ENCODE data around the gene MYH11. TPM values are rescaled to one million over a fixed set of nuclear protein-coding genes. Genes with fewer than 3 reads are reported as not detected.

Gene MYH11
- total and polyA plus RNA-seq, 5 donors from 2014 or later = 0.15 to 0.67 (median 0.43) TPM; not detected in 1

DNA sequence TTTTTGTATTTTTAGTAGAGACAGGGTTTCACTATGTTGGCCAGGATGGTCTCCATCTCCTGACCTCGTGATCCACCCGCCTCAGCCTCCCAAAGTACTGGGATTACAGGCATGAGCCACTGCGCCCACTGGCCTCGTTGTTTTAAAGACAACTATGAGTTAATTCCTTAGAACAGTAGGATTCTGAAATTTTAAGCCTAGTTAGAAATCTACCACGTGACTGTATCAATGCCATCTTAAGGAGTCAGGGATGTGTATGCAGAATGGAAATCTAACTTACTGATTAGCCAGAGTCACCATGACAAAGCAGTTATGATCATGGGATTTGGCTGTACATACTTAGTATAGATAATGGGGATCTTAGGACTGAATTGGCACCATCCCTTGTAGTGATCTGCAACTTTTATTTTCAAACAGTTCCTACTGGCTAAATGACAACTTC, 28.8 kb upstream of the MYH11 start:
- no peaks in the 10 kb centered on the region for H3K27me3 Mint-ChIP-seq
- DNase-seq (no peak), ATAC-seq (ENCODE audit: low read depth in 2 of 2) (no peak)
- H3K4me1 ChIP-seq (ENCODE audit: control insufficient read depth, insufficient read depth, low read length, poor library complexity, severe bottlenecking) = peaks cover 20% of the 10 kb centered on the region
- H3K27ac Mint-ChIP-seq = peak overlapping the region in 2 of 3 donors; percentile 27 to 61
- no peaks in the 10 kb centered on the region for H3K27me3 ChIP-seq (ENCODE audit: control insufficient read depth, insufficient read depth, low read length)
- H3K9me3 ChIP-seq (ENCODE audit: control insufficient read depth in 2 of 2, low read length in 2 of 2) = no peaks in the 10 kb centered on the region
- H3K36me3 Mint-ChIP-seq = peaks cover 14% of the 10 kb centered on the region
- no peak overlapping the region for H3K27ac ChIP-seq (ENCODE audit: insufficient read depth, low read length, poor library complexity, severe bottlenecking)
- peaks cover 27% of the 10 kb centered on the region for H3K36me3 ChIP-seq (ENCODE audit: control insufficient read depth, insufficient read depth, low read length)
- no peaks in the 10 kb centered on the region for H3K9me3 Mint-ChIP-seq
- H3K4me3 Mint-ChIP-seq = peak overlapping the region in 3 of 4 donors; percentile 5 to 99 (median 36)
- H3K4me1 Mint-ChIP-seq = peaks cover 28 to 43% (median 36%) of the 10 kb centered on the region in 4 donors
- H3K4me3 ChIP-seq (ENCODE audit: low read depth, low read length) = no peak overlapping the region

- H3K4me3 ChIP-seq (ENCODE audit: low read depth, low read length) = no peak overlapping the region
- peaks cover 11% of the 10 kb centered on the region for H3K4me1 ChIP-seq (ENCODE audit: control insufficient read depth, insufficient read depth, low read length, poor library complexity, severe bottlenecking)
- peaks cover 43% of the 10 kb centered on the region for H3K36me3 ChIP-seq (ENCODE audit: control insufficient read depth, insufficient read depth, low read length)
- peak overlapping the region in 1 of 4 donors; percentile 31 for H3K4me3 Mint-ChIP-seq
- H3K9me3 Mint-ChIP-seq = no peaks in the 10 kb centered on the region
- no peaks in the 10 kb centered on the region for H3K27me3 Mint-ChIP-seq
- peaks cover 22 to 35% (median 29%) of the 10 kb centered on the region in 4 donors for H3K4me1 Mint-ChIP-seq
- H3K9me3 ChIP-seq (ENCODE audit: control insufficient read depth in 2 of 2, low read length in 2 of 2) = no peaks in the 10 kb centered on the region
- ATAC-seq (ENCODE audit: low read depth in 2 of 2) = no peak
- H3K36me3 Mint-ChIP-seq = peaks cover 27% of the 10 kb centered on the region
- no peak for DNase-seq
- no peaks in the 10 kb centered on the region for H3K27me3 ChIP-seq (ENCODE audit: control insufficient read depth, insufficient read depth, low read length)
- H3K27ac Mint-ChIP-seq = peak overlapping the region in 1 of 3 donors; percentile 32
- H3K27ac ChIP-seq (ENCODE audit: insufficient read depth, low read length, poor library complexity, severe bottlenecking) = no peak overlapping the region
Measured at GRCh38 chr16:15882563-15882962, 25.7 kb upstream of the MYH11 start.

DNA sequence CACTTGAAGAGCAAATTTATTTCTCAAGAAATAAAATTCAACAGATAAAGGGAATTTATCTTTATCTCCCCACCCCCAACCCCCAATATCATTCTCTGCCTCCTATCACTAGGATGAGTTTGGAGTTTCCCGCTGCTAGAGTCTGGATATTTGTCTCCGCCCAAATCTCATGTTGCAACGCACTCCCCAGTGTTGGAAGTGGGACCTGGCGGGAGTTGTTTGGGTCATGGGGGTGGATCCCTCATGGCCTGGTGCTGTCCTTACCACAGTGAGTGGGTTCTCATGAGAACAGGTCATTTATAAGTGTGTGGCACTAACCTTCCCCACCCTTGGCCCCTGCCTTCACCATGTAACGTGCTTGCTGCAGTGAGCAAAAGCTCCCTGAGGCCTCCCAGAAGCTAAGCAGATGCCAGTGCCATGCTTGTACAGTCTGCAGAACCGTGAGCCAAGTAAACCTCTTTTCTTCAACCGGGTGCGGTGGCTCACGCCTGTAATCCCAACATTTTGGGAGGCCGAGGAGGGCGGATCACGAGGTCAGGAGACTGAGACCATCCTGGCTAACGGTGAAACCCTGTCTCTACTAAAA, 25.1 kb upstream of the MYH11 start:
- DNase-seq (no peak), ATAC-seq (ENCODE audit: low read depth in 2 of 2) (no peak)
- H3K27ac ChIP-seq (ENCODE audit: insufficient read depth, low read length, poor library complexity, severe bottlenecking) = no peak overlapping the region
- Mint-ChIP-seq H3K4me1 (peaks cover 17 to 29% (median 25%) of the 10 kb centered on the region in 4 donors), H3K4me3 (no peak overlapping the region), H3K27me3 (no peaks in the 10 kb centered on the region), H3K27ac (peak overlapping the region in 1 of 3 donors; percentile 25), H3K9me3 (no peaks in the 10 kb centered on the region), H3K36me3 (peaks cover 27% of the 10 kb centered on the region)
- H3K36me3 ChIP-seq (ENCODE audit: control insufficient read depth, insufficient read depth, low read length) = peaks cover 48% of the 10 kb centered on the region
- peaks cover 4% of the 10 kb centered on the region for H3K4me1 ChIP-seq (ENCODE audit: control insufficient read depth, insufficient read depth, low read length, poor library complexity, severe bottlenecking)
- no peak overlapping the region for H3K4me3 ChIP-seq (ENCODE audit: low read depth, low read length)
- H3K9me3 ChIP-seq (ENCODE audit: control insufficient read depth in 2 of 2, low read length in 2 of 2) = no peaks in the 10 kb centered on the region
- no peaks in the 10 kb centered on the region for H3K27me3 ChIP-seq (ENCODE audit: control insufficient read depth, insufficient read depth, low read length)

- H3K36me3 Mint-ChIP-seq = peaks cover 30% of the 10 kb centered on the region
- H3K27me3 Mint-ChIP-seq = no peaks in the 10 kb centered on the region
- peaks cover 7 to 22% (median 16%) of the 10 kb centered on the region in 4 donors for H3K4me1 Mint-ChIP-seq
- Histone ChIP-seq H3K4me1 (ENCODE audit: control insufficient read depth, insufficient read depth, low read length, poor library complexity, severe bottlenecking) (no peaks in the 10 kb centered on the region), H3K36me3 (ENCODE audit: control insufficient read depth, insufficient read depth, low read length) (peaks cover 51% of the 10 kb centered on the region), H3K9me3 (ENCODE audit: control insufficient read depth in 2 of 2, low read length in 2 of 2) (no peaks in the 10 kb centered on the region), H3K27ac (ENCODE audit: insufficient read depth, low read length, poor library complexity, severe bottlenecking) (no peak overlapping the region), H3K4me3 (ENCODE audit: low read depth, low read length) (no peak overlapping the region), H3K27me3 (ENCODE audit: control insufficient read depth, insufficient read depth, low read length) (no peaks in the 10 kb centered on the region)
- DNase-seq (no peak), ATAC-seq (ENCODE audit: low read depth in 2 of 2) (no peak)
- no peaks in the 10 kb centered on the region for H3K9me3 Mint-ChIP-seq
- H3K27ac Mint-ChIP-seq = peak overlapping the region in 1 of 3 donors; percentile 10
- no peak overlapping the region for H3K4me3 Mint-ChIP-seq
Measured at GRCh38 chr16:15880434-15881308, 23.8 kb upstream of the MYH11 start.

- ATAC-seq (ENCODE audit: low read depth in 2 of 2) = no peak
- Mint-ChIP-seq H3K36me3 (peaks cover 34% of the 10 kb centered on the region), H3K4me3 (no peak overlapping the region), H3K9me3 (no peaks in the 10 kb centered on the region), H3K4me1 (peaks cover 7 to 21% (median 10%) of the 10 kb centered on the region in 4 donors), H3K27me3 (no peaks in the 10 kb centered on the region), H3K27ac (peak overlapping the region; percentile 18 to 53 (median 38))
- no peaks in the 10 kb centered on the region for H3K9me3 ChIP-seq (ENCODE audit: control insufficient read depth in 2 of 2, low read length in 2 of 2)
- no peaks in the 10 kb centered on the region for H3K4me1 ChIP-seq (ENCODE audit: control insufficient read depth, insufficient read depth, low read length, poor library complexity, severe bottlenecking)
- no peak overlapping the region for H3K4me3 ChIP-seq (ENCODE audit: low read depth, low read length)
- peaks cover 56% of the 10 kb centered on the region for H3K36me3 ChIP-seq (ENCODE audit: control insufficient read depth, insufficient read depth, low read length)
- DNase-seq = no peak
- H3K27me3 ChIP-seq (ENCODE audit: control insufficient read depth, insufficient read depth, low read length) = no peaks in the 10 kb centered on the region
- H3K27ac ChIP-seq (ENCODE audit: insufficient read depth, low read length, poor library complexity, severe bottlenecking) = no peak overlapping the region
Measured at GRCh38 chr16:15879255-15879811, 22.5 kb upstream of the MYH11 start.

DNA sequence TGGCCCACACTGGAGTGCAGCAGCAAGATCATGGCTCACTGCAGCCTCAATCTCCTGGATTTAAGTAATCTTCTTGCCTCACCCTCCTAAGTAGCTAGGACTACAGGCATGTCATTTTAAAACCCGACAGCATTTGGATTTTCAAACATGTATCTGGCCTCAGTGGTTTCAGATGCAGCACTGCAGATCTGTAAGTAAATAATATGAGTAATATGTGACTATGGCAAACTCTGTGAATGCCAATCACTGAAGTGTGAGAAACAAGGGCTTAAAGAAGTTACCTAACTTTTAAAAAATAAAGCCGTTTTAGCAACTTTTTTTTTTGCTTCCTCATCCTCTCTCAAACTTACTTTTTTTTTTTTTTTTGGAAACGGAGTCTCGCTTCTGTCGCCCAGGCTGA, 19.7 kb upstream of the MYH11 start:
- Mint-ChIP-seq H3K4me1 (peaks cover 4 to 11% (median 7%) of the 10 kb centered on the region in 4 donors), H3K27ac (no peak overlapping the region), H3K4me3 (no peak overlapping the region), H3K36me3 (peaks cover 32% of the 10 kb centered on the region), H3K9me3 (no peaks in the 10 kb centered on the region), H3K27me3 (no peaks in the 10 kb centered on the region)
- Histone ChIP-seq H3K36me3 (ENCODE audit: control insufficient read depth, insufficient read depth, low read length) (peaks cover 57% of the 10 kb centered on the region), H3K27me3 (ENCODE audit: control insufficient read depth, insufficient read depth, low read length) (no peaks in the 10 kb centered on the region), H3K4me1 (ENCODE audit: control insufficient read depth, insufficient read depth, low read length, poor library complexity, severe bottlenecking) (no peaks in the 10 kb centered on the region), H3K27ac (ENCODE audit: insufficient read depth, low read length, poor library complexity, severe bottlenecking) (no peak overlapping the region), H3K4me3 (ENCODE audit: low read depth, low read length) (no peak overlapping the region), H3K9me3 (ENCODE audit: control insufficient read depth in 2 of 2, low read length in 2 of 2) (no peaks in the 10 kb centered on the region)
- no peak for DNase-seq
- ATAC-seq (ENCODE audit: low read depth in 2 of 2) = no peak

- no peaks in the 10 kb centered on the region for H3K27me3 ChIP-seq (ENCODE audit: control insufficient read depth, insufficient read depth, low read length)
- Mint-ChIP-seq H3K27me3 (no peaks in the 10 kb centered on the region), H3K9me3 (no peaks in the 10 kb centered on the region), H3K4me3 (no peak overlapping the region), H3K4me1 (peaks cover 0 to 7% (median 3%) of the 10 kb centered on the region in 4 donors), H3K36me3 (peaks cover 34% of the 10 kb centered on the region), H3K27ac (no peak overlapping the region)
- no peaks in the 10 kb centered on the region for H3K4me1 ChIP-seq (ENCODE audit: control insufficient read depth, insufficient read depth, low read length, poor library complexity, severe bottlenecking)
- H3K9me3 ChIP-seq (ENCODE audit: control insufficient read depth in 2 of 2, low read length in 2 of 2) = no peaks in the 10 kb centered on the region
- no peak overlapping the region for H3K27ac ChIP-seq (ENCODE audit: insufficient read depth, low read length, poor library complexity, severe bottlenecking)
- peak in 1 of 3 donors; percentile 36 for DNase-seq
- ATAC-seq (ENCODE audit: low read depth in 2 of 2) = no peak
- no peak overlapping the region for H3K4me3 ChIP-seq (ENCODE audit: low read depth, low read length)
- peaks cover 57% of the 10 kb centered on the region for H3K36me3 ChIP-seq (ENCODE audit: control insufficient read depth, insufficient read depth, low read length)
Measured at GRCh38 chr16:15874745-15875314, 18.0 kb upstream of the MYH11 start.

Measured in CD4-positive, CD25-positive, alpha-beta regulatory T cell (primary cell).